NK-92 treated with Interleukin-12 subunit alpha and Interleukin-12 subunit beta, amount 100 ng/mL, for 24 hours (cell line): ENCODE measurements around the gene FIBCD1.

ENCODE experiments used
- DNase-seq: peaks from one replicate; lab custom pipeline; 2025; lab: John Stamatoyannopoulos, UW

FIBCD1 gene

DNA sequence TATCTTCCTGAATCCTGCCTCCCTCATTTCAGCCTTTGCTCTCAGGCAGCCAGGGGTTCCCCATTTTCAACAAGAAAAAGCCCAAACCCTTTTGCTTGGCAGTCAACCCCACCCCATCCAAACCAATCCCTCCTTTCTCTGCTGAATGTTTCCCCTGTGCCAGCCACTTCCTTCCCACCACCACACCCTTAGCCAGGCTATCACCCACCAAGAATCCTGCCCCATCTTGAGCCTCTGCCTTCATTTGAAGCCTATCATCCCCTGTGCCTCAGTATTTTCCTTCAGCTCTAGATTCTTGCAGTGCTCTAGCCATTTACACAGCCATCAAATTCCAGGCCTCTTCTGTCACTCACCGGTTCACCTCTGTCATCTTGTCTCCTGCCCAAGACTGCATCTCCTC, 15.3 kb upstream of the FIBCD1 start:
- no peak for DNase-seq

DNA sequence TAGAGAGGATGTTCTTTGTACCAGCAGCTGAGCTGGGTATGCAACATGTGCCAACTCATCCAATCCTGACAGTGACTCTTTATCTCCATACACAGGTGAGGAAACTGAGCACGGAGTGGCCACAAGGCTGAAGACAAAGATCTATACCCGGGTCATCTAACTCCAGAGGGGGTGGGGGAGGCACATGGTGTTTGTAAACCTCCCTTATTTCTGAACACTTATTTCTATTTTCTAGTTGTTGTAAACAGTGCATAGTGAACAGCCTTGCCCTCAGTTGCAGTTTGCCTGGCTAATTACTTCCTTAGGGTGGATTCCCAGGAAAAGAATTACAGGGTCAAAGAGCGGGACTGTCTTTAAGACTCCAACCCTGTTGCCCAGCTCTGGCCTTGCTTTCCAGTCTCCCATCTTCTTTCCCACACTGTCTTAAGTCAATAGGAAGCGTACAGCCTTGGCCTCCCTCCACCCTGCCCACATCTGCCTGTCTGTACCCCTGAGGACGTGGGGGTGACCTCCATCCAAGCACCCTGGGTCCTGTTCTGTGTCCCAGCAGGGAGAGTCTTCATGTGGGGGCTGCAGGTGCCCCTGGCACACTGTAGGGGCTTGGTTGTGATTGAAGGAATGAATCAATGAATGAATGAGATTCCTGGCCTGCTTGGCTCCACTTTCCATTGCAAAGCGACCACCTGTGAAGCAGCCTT, 13.2 kb upstream of the FIBCD1 start:
- DNase-seq, result no peak

DNA sequence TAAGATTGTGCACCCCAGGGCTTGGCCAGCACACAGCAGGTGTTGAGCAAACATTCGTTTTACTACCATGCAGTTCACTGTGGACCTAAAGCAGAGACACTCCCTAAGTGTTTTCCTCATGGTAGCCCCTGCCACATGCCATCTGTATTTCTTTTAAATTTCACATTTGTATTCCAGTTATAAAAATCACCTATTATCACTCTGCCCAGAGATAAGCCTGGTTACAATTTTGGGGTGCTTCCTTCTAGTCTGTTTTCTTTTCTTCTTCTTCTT, 10.9 kb upstream of the FIBCD1 start:
- no peak for DNase-seq

DNA sequence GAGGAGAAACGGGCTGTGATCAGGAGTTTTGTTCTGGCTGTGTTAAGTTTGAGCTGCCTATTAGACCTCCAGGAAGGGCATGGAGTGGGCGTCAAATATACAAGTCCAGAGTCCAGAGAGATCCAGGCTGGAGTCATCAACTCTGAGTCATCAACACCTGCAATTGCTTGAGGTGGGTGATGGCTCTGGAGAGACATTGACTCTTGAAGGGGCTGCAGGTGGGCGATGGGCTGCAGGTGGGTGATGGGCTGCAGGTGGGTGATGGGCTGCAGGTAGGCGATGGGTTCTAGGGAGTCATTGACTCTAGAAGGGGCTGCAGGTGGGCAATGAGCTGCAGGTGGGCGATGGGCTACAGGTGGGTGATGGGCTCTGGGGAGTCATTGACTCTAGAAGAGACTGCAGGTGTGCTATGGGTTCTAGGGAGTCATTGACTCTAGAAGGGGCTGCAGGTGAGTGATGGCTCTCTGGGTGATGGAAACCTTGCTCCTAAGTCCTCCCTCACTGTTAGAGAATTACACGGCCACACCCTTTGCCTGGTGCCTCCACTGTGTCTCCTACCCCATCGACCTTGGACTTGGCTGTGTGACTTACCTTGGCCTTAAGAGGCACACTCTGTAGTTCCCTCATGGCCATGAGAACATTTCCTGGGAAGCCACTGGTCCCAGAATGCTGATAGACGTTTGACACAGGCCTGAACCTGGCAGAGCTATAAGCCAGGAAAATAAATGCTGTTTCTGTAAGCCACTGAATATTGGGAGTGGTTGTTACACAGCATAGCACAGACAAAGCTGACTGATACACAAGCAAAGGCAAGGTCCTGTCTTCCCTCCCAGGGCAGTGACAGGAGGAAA, 10.4 kb upstream of the FIBCD1 start:
- DNase-seq, result no peak

DNA sequence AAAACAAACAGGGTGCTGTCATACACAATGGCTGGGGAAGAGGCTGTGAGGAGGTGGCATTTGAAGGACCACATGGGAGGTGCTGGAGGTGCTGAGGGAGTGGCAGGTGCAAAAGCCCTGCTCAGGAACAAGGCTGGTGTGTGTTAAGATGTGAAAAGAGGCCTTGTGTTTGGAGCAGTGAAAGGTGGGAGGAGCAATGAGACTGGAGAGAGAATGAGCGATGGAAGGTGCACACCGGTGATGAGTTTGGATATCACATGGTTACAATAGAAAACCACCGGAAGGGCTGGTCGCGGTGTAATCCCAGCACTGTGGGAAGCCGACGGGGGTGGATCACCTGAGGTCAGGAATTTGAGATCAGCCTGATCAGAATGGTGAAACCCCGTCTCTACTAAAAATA, 9.2 kb upstream of the FIBCD1 start:
- no peak for DNase-seq

DNA sequence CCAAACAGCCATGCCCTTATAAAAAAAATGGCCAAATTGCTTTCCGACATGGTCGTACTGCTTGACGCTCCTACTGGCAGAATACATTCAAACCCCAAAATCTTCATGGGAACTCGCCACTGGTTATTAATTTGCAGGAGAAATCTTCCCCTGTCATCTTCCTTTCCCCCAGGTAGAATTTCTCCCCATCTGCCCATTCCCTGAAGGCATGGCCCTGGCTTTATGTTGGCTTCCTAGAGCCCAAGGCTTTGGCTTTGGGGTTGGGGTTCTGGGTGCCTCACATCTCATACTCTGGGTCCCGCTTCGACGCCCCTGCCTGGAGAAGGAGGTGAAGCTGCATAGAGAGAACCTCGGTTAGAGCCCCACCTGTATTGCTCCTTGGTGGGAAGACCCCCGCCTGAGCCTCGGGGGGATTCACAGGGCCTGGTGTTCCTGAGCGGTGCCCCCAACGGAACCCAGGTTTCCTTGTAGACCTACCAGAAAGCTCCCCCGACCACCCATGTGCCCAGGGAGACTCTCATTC, 8.6 kb upstream of the FIBCD1 start:
- DNase-seq, result no peak

DNA sequence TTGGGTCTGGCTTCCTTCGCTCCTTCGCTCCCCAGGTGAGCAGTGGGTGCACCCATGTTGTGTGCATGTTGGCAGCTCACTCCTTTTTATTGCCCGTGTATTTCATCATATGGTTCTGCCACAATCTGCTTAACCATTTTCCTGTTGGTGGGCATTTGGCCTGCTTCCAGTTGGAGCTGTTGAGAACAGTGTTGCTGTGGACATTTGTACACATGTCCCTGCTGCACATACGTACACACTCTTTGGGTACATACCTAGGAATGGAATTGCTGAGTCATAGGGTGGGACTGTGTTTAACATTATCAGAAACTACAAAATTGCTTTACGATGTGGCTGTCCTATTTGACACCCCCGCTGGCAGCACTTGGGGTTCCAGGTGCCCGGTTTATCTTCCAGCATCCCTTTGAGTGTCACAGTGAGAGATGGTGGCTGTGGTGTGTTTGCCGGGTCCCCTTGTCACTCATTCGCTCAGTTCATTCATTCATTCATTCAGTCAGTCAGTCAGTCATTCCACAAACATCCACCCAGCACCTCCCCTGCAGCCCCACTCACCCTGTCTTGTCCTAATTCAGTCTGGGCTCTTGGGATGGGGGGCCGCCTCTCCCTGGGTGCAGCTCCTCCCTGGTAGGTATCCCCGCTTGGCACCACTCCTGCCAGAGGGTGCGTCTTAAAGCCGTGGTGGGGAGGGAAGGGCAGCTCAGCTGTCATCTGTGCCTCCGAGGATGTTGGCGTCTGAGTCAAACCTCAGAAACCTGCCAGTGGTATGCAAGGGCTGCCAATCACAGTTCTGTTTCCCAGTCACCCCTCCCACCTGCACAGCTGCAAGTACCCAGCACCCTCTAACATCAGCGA, 7.9 kb upstream of the FIBCD1 start:
- no peak for DNase-seq

DNA sequence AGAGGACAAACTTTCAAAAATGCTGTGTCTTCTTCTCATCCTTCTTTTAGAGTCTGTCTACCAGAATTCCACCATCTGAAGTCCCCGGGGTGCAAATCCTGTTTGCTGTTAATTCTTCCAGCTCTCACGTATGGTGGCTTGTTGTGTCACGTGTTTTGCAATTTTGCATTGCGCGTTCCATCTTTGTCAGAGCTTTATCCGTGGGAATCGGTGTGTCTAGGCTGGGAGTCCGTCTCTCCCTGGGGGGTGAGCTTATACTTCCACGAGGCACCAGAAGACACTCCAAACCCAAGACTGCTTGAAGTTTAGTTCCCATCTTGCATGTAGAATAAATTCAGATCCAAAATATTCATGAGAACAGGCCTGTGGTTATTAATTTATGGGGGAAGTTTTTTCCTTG, 6.1 kb upstream of the FIBCD1 start:
- no peak for DNase-seq

DNA sequence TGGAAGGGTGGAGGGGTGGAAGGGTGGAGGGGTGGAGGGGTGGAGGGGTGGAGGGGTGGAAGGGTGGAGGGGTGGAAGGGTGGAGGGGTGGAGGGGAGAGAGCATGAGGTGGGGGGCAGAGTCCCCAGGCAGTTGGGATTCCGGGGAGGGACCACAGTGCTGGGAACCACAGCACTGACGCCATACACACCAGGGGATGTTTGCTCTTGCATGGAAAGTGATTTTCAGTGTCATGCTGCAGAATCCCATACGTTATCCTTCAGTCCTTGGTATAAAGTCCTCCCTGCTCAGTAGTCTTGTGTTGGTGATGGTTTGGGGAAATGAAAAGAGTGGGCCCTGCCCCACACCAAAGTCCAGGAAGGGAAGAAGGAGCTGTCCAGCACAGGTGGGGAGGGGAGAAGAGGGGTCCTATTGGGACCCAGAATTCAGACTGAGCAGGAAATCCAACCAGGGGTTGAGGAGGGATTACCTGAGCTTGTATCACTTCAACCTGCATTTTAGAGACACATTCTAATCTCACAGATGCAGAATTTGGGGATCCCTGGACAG, 5.5 kb upstream of the FIBCD1 start:
- DNase-seq, result no peak

DNA sequence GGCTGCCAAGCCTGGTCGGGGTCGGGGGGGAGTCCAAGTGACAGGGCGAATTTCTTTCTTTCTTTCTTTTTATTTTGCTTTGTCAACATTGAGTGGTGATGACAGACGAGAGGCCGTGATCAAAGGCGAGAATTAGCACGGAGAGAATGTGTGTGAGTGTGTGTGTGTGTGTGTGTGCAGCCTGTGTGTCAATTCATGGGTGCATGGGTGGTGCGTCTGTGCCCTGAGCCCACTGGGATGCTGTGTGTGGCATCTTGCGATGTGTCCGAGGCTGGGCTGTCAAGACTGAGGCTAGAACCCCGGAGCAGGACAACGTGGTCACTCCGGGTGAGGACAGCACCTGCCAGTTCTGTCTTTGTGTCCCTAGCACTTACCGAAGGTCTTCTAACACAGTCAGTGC, 4.7 kb upstream of the FIBCD1 start:
- DNase-seq, result no peak

DNA sequence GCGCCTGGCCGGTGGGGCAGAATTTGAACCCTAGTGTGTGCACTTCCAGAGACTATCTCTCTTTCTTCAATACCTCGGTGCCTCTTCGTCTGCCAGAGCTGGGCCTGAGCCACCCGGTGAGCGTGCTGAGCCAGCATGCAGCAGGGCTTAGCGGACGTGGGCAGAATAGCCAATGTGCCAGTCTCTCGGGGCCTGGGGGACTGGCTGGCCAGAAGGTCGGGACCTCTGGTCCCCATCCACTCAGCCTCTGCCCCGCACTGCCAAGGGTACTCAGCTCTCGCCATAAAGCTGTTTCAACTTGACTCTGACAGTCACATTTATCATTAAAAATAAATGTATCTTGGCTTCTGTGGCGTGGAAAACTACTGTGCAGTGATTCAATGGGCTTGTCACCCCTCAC, 4.2 kb upstream of the FIBCD1 start:
- DNase-seq, result no peak

DNA sequence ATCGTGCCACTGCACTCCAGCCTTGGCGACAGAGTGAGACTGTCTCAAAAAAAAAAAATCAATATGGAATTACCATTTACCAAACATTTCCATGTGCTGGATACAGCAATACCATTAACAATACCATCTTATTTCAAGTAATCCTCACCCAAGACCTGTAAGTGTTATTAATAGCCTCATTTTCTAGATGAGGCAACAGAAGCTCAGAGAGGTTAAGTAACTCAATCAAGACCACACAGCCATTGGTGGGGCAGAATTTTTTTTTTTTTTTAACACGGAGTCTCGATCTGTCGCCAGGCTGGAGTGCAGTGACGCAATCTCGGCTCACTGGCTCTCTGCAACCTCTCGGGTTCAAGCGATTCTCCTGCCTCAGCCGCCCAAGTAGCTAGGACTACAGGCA, 3.6 kb upstream of the FIBCD1 start:
- DNase-seq, result no peak

DNA sequence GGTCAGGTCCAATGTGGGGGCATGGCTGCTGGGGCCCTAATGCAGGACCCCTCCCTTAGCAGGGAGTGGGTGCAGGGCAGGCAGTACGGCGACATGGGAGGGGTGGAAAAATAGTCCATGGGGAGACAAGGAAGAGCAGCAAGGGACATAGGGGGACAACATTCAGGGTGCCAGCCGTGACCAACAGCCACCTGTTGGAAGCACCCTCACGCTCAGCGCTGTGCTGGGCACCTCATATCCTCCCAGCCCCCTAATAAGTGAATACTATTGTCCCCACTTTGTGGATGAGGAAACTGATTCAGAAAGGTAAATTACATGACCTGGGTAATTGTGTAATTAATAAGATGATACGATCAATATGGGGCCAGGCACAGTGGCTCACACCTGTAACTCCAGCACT, 3.0 kb upstream of the FIBCD1 start:
- DNase-seq, result no peak

DNA sequence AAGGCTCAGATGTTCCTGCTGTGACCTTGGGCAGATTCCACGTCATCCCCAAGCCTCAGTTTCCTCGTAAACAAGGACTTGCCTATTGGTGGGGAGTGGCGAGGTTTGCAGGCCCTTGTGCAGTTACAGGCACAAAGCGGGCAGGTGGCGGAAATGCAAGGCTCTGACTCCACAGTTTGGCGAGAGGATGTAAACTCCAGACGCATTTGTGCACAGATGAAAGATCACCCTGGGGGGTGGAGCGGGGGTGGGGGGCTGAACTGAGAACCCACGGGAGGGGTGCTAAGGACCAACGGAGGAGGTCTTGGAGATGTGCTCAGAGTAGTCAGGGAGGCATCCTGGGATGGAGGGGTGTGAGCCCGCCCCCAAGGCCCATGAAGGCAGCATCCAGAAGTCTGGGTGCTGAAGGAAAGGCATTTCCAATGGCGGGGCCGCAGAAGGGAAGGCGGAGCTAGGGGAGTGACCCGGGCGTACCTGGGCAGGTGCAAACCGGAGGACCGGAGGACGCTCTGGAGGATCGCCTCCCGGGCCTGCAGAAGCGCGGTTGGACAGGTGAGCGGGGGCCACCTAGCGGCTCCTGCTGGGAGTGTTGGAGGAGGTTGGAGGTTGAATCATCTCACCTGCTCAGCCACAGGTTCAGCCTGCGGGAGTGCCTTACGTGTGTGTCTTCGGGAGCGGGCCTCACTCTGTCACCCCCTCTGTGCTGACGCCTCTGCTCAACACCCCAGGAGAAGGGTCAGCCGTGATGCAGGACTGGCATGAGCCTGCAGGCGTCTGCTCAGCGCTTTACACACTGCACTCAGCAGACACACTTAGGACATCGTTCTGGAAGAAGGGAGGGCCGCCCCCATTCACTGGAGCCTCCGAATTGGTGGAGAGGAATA, 1.9 kb upstream of the FIBCD1 start:
- peak; percentile 41 for DNase-seq

DNA sequence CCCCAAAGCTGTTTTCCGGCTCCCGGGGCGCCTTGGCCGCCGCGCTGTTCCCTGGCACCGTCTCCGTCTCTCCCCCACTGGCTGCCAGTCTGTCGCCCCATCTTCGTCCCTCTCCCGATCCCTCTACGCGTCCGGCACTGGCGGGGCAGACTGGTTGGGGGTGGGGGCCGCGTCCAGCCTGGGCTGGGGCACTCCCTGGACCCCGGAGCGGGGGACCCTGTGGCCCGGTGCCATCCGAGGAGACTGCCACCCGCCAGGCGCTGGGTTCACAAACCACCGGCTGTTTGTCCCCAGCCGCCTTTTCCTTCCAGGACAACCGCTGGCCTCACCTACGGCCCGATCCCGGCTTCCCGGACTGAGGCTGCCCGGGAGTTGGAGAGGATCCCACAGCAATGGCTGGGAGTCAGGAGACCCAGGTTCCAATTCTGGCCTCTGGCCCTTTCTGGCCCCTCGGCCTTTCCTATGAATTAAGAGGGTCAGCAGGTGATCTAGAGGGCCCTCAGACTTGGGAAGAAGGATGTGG, 1.0 kb upstream of the FIBCD1 start:
- no peak for DNase-seq

DNA sequence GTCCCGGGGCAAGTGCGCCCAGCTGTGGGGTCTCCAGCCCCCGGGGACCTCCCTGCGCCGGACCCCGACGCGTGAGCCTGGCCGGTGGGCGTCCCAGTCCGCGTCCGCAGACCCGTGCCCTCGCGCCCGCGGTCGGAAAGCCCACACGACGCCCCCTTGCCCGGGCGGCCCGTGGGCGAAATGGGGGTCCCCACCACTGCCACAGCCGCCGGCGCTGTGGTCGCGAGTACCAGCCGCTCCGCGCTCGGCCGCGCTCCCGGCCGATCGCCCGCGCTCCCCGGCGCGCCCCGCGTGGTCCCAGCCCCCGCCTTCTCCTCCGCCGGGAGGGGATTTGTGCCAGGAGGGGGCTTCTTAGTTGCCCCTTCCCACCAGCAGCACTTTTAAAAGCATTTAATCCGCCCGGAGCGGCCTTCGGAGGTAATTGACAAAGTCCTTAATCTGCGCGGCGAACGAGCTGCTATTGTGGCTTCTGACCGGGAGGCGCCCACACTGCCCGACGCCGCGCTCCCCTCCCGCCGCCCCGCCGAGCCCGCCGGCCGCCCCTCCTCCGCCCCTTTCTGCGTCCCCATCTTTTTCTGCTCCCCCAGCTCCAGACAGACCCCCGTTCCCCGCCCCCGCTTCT, 469 bp upstream of the FIBCD1 start:
- no peak for DNase-seq

DNA sequence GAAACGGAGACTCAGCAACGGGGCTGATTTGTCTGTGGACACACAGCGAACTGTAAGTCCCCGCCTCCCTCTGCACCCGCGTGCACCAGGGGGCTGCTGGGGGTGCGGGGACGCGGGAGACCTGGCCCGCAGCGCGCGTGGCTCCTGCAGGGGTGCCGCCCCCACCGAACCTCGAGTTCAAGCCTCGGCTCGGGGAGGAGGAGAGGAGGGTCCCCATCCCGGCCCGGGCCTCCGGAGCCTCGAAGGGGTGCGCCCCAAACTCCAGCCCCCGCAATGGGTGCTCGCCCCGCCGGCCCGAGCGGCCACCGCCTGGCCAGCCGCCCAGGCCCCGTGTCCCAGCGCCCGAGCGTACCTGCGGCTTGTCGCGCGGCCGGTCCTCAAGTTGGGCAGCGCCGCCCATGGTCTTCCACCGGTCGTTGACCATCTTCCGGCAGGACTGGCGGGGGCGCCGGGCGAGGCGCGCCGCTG, 829 bp downstream of the FIBCD1 start:
- no peak for DNase-seq

DNA sequence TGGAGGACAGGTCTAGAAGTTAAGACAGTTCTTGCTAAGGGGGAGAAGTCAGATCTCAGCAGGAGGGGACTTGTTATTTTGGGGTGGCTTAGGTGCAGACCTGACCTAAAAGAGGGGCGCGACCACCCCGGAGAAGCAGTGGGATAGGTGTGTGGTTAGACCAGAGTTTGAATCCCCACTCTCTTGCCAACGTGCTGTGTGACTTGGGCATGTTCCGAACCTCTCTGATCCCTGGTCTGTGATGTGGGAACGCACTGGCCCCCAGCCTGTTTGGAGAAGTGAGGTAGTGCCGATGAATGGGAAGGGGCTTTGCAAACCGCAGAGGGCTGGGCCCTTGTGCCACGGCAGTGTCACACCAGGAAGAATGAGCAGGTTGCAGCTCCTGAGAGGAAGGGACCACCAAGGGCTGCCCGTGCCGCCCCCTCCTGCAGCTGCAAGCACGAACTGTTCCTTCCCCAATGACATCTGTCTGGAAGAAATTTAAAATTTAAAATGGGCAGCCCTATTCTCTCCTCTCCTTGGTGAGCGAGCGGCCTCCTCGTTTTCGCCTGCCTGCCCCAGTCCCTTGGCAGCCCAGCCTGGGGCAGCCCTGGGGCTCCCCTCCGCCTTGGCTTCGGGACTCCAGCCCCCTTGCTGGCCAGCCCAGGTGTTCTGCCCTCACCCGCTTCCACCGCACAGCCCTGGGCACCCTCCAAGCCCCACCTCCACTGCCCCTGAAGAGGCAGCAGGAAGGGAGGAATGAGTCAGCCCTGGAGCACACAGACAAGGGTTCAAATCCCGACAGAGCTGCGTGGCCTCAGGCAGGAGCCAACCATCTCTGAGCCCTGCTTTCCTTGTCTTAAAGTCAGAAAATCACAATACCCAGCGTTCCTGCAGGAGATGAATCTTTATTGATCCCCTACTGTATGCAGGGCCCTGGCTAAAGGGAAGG, 1.6 kb downstream of the FIBCD1 start:
- no peak for DNase-seq

DNA sequence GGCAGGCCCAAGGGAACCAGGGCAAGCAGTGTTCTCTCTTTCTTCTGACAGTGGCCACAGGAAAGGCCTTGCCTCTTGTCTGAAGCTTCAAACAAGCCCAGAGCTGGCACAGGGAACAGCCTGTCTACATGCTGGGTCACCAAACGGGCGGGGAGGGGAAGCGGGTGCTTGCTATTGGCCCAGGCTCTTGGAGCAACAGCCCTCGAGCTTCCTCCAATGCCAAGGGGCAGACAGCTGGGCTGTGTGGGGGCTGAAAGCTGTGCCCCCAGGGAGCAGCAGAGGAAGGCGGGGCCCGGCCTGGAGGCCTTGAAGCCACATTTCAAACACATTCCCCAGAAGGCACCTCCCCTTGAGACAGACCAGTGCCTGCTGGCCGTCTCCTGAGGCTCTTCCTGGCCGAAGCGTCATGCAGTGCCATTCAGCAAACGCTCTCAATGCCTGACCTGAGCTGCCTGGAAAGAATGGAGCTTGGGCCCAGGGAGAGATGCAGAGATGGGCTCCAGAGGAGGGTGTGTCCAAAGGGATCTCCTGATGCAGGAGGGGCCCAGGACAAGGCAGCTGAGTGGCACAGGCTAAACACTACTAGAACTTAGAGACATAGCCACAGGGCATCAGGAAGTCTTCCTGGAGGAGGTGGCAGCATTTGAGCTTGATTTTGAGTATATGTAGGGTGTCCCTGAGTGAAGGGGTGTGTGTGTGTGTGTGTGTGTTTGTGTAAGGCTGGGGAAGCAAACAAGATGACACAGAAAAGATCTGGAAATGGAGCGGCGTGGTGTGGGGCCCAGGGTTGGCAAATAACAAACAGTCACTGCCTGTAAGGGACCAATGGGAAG, 2.5 kb downstream of the FIBCD1 start:
- DNase-seq, result no peak
